NT2/D1 (cell line): ENCODE results near the gene TEX14.

Experiments
- YY1 ChIP-seq: IDR thresholded peaks from 2 replicates; pipeline ENCODE4 v1.6.1; 2011; ENCODE audit not compliant: insufficient read length, insufficient read depth
- ZNF274 ChIP-seq: IDR thresholded peaks from 2 replicates; pipeline ENCODE4 v1.6.1; 2011; ENCODE audit warnings: mild to moderate bottlenecking, low read depth, low read length

DNA sequence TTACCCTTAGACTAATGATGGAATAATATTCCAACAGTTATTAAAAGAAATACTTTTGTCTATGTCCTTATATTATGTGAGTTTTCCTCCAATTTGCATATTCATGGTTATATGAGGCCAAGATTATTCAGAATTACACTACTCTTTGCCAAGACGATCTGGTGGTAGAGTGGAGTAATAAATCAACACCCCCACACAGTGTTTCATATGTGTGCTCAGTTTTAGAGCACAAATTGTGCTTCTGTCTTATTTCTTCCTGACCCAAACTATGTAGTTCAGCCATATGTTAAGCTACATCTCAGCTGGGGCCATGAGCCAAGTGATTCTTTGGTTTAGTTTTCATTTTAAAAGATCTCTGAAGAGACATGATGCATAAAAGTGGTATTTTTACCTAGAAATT, 37.0 kb upstream of the TEX14 start:
- no peak for TF ChIP-seq ZNF274
- no peak for TF ChIP-seq YY1
